Activated CD4-positive, alpha-beta T cell treated with anti-CD3 and anti-CD28 coated beads, Interleukin-2, Interleukin-6, amounts not matched to agents 100 ng/mL and 50 ng/mL, durations not matched to agents 16 hours and 8 hours (primary cell): ENCODE measurements around the gene CHDH.

Experiments
- DNase-seq: peaks from one replicate; pipeline ENCODE4 v3.0.0-alpha.2; 2020

The CHDH gene

DNA sequence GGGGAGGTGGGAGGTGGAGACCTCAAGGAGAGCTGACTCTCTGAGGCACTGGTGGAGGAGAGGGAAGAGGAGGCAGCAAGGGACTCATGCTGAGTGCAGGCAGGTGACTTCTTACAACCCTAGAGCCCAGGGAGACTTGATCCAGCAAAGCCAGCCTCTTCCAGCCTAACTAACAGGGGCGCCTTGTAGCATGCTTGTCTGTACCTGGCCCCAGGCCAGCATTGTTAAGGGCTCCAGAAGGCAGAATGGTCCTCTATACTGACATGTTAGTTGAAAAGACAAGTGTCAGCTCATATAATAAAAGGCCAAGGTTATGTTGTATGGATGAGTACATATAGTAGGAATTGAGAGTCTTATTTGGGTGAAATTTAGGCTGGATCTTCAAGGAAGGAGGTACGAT lies 65.4 kb downstream of the CHDH start:
- DNase-seq: no peak

DNA sequence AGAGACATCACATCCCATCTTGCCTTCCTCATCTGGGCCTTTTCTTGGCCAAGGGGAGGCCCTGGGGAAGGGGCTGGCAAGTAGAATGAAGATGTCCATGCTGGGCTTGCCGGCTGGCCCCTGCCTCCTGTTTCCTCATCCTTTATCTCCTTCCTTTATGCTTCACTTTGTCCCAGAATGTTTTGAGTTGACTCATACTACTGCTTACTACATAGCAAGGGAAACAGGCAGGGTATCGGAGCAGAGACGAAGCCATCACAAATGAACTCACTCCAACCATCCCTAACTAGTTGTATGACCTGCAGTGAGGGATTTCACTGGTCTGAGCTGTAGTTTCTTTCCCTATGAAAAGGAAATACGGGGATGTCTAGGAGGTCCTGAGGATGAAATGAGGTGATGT lies 66.0 kb downstream of the CHDH start:
- DNase-seq: no peak

DNA sequence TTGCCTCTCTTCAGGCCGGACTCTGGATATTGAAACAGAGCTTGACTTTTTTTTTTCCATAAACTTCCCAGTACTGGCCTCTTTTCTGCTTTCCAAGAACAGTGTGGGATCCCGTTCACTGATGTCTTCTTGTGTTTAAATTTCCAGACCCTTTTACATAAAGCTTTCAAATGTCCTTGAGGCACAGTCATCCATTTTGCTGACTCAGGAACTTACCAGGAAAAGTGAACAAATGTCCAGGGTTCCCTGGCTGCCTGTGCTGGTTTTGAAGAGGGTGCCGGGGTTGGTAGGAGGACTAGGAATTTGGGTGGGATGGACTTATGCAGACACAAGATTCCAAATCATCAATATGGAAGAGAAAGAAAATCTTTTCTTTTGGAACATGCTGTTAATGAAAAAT lies 68.1 kb downstream of the CHDH start:
- DNase-seq: no peak

DNA sequence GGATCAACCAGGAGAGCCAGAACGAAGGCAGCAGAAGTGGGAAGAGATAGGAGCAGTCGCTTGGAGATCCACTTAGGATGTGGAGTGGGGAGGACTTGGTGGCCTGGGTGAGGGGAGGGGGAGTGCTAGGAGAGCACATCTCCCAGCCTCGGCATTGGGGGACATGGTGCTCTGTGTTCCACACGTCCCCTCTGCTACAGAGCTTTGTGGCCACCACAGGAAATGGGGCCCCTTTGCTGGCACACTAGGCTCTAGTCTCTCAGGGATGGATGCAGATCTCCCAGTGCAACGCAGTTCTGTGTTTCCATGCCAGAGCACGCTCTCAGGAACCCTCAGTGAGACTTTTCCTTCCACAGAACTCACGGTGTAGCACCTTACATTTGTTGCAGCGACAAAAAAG lies 68.8 kb downstream of the CHDH start:
- no peak for DNase-seq

DNA sequence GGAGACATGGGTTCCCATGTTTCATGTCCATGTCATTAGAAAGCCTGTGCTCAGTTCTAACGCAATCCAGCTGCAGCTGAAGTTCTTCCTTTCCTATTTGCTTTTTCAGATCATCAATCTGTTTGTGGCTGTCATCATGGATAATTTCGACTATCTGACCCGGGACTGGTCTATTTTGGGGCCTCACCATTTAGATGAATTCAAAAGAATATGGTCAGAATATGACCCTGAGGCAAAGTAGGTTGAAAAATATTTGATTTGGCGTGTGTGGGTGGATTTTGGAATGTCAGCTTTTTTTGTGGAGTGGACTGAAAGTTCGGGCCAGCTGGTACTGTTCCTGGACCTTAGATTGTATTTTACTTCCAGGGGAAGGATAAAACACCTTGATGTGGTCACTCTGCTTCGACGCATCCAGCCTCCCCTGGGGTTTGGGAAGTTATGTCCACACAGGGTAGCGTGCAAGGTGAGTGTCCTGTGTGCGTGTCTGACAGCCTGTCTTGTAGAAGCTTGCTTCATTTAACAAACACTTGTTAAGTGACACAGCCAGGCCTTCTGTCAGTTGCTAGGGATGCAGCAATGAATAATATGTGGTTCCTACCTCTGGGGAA lies 69.6 kb downstream of the CHDH start:
- no peak for DNase-seq

DNA sequence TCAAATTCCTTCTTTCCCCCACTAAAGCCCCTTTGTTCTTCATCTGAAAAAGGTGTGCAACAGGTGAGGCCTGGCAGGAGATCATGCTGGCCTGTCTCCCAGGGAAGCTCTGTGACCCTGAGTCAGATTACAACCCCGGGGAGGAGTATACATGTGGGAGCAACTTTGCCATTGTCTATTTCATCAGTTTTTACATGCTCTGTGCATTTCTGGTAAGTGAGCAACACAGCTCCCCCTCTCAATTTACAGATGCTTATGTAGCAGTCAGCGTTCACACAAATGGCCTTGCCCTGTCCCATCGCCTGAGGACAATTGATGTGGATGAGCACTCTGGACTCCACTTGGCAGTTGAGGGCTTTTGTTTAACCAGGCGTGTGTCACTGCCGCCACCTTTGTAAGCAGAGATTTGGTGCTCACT lies 70.4 kb downstream of the CHDH start:
- no peak for DNase-seq

GRCh38 chr3:53775018-53775417 lies 71.2 kb downstream of the CHDH start:
- no peak for DNase-seq

- no peak for DNase-seq
Measured at GRCh38 chr3:53774414-53774813, 71.8 kb downstream of the CHDH start.

DNA sequence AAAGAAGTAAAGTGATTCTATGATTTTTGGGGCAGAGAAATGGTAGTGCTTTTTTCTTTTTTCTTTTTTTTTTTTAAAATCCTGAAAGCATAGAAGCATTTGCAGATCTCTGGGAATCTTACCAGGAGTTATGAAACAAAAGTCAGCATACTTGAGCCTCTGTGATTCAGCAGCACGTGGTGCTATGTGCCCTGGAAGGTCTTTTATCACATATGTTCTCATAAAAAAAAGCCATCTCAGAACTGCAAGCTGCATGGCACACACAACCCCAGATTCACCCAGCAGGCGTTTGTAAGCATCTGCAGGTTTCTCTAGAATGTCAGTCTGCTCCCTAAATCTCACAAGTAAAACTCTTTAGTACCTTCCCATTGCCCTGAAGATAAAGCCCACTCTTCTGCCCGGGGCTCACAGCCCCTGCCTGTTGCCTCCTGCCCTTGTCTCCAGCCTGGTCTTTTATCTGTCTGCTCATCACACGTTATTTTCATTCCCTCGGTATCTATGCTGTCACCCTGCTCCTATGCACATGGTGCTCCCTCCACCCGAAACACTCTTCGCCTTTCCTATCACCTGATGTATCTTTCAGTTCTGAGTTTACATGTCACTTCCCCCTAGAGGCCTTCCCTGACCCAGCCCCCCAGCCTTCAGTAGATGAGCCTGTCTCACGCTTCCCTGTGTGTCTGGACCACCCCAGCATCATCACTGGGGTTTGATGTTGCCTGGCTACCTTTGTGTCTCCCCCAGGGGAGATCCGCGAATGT lies 72.4 kb downstream of the CHDH start:
- peak; percentile 48 for DNase-seq

GRCh38 chr3:53773021-53773436 lies 73.2 kb downstream of the CHDH start:
- DNase-seq: no peak

- DNase-seq: no peak
Measured at GRCh38 chr3:53772562-53772961, 73.7 kb downstream of the CHDH start.

DNA sequence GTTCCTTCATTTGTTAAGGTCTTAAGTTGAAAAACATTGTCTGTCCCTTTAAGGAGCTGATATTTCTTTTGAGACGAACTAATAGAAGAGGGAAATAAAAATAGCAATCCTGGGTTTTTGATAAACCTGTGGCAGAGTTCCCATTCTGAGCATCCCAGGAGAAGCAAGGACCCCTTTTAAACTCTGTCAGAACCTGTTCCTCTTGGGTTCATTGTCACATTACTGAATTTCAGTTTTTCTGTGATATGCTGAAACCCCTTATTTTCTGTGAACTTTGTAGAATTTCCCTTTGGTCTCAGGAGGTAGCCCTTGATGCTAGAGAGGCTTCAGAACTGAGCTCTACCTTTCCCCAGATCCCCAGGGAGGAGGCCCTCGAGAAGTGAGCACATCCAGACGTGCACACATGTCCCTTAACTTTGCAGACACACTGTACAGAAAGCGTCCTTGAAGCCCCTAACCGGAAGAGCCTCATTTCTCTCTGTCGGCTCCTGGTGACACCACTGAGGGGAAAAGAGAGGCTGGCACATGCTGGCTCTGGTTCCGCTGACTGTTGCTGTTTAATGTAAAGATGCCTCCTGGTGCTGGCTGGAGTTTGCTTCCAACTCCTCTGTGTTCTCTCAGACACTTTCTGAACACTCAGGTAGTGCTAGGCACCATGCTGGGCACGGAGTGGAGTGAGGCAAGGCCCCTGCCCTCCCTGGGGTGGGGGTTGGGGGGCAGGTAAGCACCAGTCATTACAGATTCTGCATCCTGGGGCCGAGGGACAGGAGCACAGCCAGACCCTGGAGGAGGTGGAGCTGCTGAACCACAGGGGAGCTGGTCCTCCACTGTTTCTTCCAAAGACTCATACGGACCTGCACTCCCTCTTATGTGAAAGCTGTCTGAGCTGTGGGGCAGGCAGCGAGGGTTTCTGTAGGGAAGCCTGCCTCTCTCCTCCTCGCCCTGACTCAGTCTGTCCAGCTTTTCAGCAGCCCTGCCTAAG lies 77.5 kb downstream of the CHDH start:
- DNase-seq: no peak

DNA sequence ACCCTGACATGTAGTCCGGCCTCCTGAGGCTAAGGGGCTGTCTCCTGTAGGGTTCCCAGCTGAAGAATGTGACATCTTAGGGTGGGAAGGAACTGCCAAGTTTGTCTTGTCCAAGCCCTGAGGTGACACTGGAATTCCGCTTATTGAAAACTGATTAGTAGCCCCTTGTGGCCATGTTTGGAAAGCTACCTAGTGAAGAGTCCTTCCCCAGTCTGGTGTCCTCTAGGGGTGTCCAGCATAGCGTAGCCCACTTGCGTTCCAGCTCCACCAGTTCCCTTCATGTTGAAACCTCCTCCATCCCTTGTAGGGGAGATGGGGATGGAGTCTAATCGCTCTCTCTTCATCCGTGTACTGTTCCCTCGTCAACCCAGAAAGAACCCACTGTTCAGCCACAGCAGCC lies 79.5 kb downstream of the CHDH start:
- DNase-seq: no peak

DNA sequence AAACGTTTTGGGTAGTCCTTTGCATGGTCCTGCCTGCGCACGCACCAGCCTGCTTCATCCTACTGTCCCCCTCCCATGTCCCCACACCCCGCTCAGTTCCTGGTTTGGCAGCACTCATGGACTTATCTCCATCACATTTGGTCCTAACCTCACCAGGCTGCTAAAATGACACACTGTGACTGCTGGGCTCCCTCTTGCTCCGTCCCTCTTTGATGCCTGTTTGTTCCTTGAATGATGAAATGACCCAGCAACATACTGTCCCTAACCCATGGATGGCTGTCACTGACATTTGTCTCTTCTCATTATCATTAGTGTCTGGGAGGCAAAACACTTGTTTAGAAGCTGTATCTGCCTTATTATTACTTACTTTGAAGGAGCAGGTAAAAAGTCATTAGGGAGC lies 80.5 kb downstream of the CHDH start:
- no peak for DNase-seq

GRCh38 chr3:53764026-53764775 lies 82.0 kb downstream of the CHDH start:
- no peak for DNase-seq

DNA sequence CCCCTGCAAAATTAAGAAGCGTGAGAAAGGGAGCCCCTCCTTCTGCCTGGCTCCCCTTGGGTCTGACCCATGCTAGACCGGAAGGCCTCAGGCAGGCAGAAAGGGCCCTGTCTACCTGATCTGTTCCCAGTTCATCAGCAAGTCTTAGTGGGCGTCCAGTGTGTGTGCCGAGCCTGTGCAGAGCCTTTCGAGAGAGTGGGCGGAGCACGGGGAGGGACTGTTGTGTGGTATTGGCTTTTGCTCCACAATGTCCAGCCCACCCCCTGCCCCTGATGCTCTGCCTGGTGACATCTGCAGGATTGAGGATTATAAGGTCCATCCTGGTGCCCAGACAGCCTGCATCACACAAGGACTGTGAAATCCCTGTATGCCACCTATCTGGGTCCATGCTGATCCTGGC lies 82.9 kb downstream of the CHDH start:
- DNase-seq: no peak
